ENCODE measurements around the gene GSTA4.

GSTA4 gene, protein sequence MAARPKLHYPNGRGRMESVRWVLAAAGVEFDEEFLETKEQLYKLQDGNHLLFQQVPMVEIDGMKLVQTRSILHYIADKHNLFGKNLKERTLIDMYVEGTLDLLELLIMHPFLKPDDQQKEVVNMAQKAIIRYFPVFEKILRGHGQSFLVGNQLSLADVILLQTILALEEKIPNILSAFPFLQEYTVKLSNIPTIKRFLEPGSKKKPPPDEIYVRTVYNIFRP

DNA sequence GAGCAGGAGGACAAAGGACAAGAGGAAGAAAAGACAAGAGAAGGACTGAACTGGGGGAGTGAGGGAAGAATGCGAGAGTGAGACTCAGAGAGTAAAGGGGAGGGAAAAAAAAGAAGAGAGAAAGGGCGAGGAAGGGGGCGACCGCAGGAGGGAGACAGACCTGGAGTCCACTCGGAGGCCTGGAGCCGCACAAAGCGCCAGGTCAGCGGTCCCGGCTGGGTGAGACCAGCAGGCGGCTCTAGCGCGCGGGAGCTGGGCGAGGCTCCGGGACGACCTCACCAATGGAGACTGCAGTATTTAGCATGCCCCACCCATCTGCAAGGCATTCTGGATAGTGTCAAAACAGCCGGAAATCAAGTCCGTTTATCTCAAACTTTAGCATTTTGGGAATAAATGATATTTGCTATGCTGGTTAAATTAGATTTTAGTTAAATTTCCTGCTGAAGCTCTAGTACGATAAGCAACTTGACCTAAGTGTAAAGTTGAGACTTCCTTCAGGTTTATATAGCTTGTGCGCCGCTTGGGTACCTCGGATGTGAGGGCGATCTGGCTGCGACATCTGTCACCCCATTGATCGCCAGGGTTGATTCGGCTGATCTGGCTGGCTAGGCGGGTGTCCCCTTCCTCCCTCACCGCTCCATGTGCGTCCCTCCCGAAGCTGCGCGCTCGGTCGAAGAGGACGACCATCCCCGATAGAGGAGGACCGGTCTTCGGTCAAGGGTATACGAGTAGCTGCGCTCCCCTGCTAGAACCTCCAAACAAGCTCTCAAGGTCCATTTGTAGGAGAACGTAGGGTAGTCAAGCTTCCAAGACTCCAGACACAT, at the start of gene GSTA4:
Gene GSTA4 (minus strand): TSS at position 196 of the 824 bp plus-strand sequence. CDS start 1,041 bp downstream, outside the sequence.
- peak; percentile 92 for DNase-seq

DNA sequence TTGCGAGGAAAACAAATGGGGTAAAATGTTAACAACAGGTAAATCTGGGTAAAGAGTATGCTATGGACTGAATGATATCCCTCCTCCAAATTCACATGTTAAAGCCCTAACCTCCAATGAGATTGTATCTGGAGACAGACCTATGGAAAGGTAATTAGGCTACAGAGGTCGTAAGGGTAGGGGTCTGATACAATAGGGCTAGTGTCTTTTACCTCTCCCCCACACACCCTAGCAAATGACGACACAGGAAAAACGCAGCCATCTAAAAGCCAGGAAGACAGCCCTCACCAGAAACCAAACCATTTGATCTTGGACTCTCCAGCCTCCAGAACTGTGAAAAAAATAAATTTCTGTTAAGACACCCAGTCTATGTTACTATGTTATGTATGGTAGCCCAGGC, 49.5 kb upstream of the GSTA4 start:
- DNase-seq, result no peak

DNA sequence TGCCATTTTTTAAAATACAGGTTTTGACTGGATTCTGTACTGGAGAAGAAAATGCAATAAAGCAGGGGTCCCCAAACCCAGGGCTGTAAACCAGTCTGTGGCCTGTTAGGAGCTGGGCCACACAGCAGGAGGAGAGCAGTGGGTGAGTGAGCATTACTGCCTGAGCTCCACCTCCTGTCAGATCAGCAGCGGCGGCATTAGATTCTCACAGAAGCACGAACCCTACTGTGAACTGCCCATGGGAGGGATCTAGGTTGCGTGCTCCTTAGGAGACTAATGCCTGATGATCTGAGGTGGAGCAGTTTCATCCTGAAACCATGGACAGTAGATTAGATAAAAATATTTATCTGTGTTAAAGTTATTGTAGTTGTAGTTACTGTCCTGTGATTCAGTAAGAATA, 49.0 kb upstream of the GSTA4 start:
- no peak for DNase-seq

DNA sequence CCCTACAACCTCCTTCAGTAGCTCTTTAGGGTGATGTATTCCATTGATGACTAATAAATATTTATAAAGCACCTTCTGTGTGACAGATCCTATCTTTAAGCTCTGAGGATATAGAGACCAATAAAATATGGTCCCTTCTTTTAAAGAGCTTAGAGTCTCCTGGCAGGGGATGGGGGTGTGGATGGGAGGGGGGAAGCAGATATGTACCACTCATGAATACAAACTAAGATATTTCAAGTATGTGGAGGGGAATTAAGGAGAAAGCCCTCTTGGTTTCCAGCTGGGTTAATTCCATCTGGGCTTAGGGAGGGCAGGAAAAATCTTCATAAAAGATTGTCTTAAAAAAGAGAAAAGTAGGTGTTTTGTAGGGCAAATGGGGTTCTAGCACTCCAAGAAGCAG, 48.5 kb upstream of the GSTA4 start:
- DNase-seq, result no peak

DNA sequence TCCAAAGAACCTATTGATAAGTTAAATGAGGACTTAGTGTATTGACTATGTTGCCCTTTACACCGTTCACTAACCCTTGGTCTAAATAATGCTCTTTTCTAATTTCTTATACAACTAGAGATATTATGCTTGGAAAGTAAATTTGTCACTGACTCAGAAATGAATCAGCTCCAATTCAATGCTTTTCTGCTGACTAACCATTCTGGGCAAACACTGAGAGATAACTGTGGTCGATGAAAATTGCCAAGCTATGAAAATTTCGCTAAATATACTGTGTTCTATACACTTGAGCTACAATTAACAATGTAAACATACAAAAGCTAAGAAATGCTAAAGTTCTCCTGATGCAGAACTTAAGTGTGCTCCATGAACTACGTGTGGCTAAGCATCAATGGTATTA, 47.0 kb upstream of the GSTA4 start:
- no peak for DNase-seq

DNA sequence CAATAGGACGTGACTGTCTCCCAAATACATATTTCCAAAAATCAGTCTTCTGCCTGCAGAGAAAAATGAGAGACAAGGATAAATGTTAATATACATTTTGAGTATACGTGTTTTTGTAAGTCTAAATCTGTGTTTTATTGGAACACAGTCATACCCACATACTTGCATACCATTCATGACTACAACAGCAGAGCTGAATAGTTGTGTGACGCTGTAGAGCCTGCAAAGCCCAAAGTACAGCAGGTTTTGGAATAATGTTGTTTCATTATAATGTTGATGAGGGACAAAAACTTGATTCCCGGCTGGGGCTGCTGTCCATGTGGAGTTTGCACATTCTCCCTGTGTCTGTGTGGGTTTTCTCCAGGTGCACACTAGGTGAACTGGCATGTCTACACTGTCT, 46.3 kb upstream of the GSTA4 start:
- DNase-seq, result no peak

DNA sequence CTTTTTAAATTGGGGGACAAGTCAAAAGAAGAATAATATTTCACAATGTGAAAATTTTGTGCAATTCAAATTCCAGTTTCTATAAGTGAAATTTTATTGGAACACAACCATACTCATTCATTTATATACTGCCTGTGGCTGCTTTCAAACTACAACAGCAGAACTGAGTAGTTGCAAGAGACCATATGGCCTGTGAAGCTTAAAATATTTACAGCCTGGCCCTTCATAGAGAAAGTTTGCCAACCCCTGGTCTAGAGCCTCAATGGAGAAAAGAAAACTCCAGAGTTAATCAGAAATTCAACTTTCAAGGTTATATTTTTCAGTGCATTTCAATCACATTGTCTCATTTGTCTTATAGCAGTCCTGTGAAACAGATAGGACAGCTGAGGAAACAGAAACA, 43.5 kb upstream of the GSTA4 start:
- no peak for DNase-seq

DNA sequence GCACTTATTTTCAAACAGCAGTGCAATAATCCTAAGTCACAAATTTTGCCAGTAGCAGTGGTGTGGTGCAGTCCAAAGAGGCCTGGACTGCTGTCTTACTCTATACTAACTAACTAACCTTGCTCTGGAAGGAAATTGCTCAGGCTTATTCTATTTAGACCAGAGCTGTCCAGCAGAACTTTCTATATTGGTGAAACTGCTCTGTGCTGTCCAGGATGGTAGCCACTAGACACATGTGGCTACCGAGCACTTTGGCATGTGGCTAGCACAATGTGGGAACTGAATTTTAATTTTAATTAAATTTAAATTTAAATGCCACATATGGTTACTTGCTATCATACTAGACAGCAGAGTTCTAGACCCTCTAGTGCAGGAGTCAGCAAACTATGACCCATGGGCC, 43.1 kb upstream of the GSTA4 start:
- no peak for DNase-seq

DNA sequence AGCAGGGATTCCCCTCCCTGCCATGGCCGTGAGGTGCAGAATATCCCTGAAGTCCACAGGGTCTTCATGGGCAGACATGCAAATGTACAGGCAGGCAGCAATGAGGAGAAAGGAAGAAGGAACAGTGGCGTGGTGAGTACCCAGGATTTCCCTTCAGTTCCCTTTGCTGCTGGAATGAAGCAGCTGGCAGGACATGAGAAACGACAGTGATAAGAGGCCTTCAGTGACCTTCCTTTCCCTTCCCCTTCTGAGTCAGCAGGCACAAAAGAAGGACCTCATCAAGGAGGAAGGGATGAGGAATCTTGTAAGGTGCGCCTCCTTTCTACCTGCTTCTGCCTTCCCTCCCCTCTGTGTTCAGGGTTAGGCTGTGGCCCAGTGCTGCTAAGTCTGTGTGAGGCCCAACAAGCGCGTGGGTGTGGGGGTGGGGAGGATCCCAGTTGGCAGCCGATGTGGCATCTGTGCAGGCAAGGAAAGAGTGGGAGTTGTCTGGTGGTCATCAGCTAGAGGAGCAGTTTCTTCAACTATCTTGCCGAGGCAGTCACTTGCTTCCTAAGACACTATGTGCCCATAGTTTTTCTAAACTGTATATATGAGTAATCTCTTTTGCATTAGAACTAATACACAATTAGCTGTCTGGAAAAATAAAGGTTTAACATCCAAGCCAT, 40.6 kb upstream of the GSTA4 start:
- DNase-seq, result no peak

DNA sequence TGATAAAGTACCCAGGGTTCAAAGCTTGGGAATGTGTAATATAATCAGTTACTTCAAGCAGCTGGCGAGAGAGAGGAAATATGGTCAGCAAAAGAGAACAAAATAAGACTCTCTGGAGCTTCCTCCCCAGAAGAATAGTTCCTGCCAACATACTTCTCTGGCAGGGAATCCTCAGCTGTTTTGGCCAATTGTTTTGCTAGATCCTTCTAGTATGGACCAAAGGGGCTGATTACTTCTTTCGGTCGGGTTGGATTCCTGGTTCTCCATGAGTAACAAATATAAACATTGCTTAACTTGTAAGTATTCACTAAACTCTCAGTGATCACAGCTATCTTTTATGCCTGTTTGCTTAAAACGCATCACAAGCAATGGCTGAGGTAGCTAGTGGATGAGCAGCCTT, 38.7 kb upstream of the GSTA4 start:
- no peak for DNase-seq

DNA sequence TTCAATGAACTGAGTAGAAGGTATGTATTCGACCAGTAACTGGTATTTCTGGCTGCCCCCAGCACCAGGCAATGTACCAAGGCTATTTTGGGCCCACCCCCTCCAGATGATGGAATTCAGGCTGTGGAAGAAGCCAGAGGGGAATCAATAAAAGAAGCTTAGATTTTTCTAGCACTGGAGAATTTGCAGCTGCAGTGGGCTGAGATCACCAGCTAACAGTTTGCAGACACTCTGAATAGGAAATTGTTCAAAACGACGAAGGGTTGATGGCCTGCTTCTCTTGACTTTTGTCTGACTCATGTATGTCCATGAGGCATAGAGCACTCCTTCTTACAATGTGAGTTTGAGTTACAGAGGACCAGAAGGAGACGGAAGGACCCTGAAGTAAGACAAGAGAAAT, 37.8 kb upstream of the GSTA4 start:
- DNase-seq, result no peak

DNA sequence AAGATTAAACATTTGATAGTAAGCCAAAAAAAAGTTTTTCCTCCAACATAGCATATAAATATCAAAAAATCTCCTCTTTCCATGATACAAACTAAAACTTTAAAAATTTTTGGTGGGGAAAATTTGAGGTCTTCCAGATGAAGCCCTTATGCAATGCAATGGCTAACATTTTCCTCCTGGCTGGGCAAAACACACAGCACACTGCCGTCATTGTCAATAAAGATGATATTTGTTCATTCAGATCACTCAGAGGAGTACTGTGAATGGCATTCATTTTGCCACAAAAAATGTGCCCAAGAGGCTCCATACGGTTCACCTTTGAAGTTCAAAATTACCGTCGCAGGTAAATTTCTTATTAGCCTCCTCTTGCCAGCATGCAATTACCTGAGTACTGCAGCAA, 36.2 kb upstream of the GSTA4 start:
- DNase-seq, result no peak

DNA sequence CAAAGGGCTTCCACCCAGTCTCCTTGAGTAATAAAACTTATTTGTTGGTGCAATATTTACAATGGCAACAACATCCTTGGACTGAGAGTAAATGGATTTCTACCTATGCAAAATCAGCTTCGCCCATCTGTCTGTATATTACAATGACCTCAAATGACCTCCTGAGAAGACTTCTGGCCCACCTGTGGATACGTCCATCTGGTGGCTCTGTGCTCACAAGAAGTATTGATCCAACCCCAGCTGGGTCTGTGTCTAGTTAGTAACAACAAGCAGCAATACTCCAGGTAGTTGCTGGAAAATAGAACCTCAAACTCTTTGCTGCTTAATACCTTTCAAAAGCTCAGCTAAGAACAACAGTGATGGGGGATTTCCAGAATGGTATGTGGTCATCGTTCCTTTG, 34.7 kb upstream of the GSTA4 start:
- DNase-seq, result no peak

DNA sequence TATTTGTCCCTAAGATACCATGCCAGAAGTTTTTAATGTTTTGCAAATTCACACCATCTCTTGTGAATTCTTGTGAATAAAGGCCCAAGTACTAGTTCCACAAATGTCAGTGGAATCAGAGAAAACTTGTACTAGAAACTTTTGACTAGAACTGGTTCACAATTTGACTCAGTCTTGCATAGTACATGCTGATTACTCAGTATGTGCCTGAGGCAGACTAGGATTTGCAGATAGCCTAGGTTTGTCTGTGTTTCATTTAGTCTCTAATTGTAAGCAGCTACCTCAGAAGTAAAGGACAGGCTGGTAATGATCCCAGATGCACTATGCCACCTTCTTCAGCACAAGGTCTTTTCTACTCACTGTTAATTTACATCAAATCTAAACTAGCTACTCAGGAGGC, 34.2 kb upstream of the GSTA4 start:
- DNase-seq, result no peak

DNA sequence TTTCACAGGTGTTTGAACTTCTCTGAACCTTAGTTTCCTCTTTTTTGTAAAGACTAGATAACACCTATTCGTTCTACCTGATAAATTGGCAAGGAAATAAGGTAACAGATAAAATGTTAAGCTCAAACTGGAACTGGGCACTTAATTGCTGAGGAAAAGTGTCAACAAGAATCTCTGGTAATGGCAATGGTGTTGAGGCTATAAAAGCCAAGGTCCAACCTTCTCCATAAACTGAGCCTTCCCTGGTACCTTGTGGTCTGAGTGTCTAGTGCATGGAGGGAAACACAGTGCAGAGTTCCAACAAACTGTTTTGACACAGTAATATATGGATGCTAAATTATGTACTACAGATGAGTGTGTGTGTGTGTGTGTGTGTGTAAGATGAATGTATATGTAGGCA, 33.4 kb upstream of the GSTA4 start:
- DNase-seq, result no peak

DNA sequence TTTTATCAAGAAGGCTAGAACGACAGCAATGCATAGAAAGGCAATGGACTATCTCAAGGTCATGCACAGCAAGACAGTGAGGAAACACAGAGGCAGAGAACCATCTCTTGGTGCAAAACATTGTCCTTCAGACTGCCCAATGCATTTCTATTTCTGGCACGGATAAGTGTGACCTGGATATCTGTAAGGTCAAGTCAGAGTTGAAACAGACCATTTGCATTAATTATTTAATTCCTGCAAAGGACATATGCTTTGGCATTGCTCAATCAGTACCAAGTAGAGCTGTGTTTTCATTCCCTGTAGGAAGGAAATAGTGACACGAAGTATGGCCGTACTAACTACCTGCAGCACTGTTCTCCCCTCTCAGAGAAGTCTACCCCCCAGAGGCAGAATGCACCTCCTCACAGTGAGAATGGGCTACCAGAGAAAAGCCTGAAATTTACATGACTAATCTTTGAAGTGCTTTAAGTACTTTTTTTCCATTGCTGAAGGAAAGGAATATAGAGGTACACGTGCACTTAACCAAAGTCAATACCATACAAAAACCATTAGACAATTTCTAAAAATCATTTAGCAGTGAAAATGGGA, 32.1 kb upstream of the GSTA4 start:
- DNase-seq, result no peak

DNA sequence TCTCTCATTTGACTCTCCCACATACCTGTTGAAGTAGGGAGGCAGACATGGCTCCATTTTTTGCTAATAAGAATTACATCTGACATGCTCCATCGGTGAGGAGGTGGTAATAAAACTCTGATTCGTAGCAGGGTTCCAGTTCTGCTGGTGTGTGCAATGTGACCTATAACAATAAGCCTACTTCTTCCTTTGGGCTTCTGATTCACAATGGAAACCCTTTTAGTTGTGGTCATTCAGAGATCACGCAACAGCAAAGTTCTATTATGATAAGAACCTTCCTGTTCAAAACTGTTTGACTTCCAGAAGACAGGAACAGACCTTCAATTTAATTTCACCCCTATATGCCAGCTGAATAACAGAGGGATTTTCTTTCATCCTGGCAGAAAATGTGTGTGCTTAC, 31.4 kb upstream of the GSTA4 start:
- no peak for DNase-seq

DNA sequence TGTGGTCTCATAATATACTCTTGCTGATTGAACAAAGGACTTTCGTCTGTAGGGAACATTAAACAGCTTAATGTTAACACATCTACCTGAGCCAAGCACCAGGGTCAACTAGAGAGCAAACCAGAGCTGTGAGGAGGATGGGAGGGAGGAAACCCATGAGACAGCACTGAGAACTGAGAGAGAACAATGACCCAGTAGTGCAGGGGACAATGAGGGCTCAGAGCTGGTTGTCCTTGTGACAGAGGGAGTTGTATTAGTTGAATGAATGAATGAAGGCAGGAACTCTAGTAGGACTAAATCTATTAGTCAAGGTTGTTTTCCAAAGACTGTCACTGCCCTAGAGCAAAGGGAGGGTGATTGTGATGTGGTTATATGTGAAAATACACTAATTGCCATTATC, 28.2 kb upstream of the GSTA4 start:
- DNase-seq, result no peak

DNA sequence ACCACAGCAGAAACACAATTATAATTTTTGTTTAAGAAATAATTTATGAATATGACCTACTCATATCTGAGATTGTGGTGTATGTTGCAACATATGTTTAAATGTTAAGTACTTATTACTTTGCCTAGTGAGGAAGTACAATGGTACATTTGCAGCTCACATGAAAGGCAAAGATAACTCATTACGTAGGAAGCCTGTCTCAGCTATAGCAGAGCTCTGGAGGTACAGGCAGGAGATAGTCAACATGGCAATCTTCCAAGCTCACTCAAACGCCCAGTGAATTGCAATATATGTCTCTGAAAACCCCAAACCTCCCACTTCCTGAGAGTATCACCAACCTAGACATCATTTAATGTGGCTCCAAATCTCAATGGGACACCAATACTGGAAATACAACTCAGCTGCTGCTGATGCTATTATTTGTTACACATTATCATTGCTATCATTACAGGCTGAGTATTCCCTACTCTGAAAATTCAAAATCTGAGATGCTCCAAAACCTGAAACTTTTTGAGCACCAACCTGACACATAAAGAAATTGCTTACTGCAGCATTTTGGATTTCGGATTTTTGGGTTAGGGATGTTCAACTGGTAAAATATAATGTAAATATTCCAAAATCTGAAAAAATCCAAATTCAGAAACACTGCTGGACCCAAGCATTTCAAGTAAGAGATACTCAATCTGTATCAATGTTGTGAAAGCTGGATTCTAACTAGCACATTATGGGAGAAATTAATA, 25.1 kb upstream of the GSTA4 start:
- DNase-seq, result no peak

DNA sequence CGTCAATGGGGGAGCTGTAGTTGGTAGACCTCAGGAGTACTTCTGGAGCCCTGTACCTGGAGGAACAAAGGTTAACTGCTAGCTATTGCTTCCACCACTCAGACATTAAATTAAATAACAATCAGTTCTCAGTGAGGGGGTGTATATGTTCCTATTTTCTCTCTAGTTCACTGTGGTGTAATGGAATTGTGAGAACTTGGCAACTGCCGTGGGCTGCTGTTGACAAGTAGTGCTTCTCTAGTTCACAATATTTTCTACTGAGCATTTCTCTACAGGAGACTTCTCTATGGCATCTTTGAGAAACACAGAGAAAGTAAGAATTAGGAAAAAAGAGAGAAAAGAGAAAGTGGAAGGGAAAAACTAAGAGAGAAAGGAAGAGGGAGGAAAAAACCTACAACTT, 23.4 kb upstream of the GSTA4 start:
- no peak for DNase-seq

DNA sequence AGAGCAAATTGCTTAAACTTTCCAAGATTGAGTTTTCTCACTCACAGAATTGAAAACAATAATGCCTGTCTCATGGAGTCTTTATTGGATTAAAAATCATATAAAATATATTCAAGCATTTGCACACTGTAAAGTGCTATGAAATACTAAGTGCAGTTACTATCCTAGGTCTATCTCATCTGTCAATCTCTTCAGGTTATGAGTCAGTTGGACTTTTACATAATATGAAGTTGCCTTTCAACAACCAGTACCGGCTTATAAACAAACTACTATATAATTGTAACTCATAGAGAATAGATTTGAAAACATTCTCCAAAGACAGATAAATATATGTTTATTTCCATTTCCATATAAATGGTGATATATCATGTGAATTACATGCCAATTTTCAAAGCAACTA, 20.4 kb upstream of the GSTA4 start:
- no peak for DNase-seq

DNA sequence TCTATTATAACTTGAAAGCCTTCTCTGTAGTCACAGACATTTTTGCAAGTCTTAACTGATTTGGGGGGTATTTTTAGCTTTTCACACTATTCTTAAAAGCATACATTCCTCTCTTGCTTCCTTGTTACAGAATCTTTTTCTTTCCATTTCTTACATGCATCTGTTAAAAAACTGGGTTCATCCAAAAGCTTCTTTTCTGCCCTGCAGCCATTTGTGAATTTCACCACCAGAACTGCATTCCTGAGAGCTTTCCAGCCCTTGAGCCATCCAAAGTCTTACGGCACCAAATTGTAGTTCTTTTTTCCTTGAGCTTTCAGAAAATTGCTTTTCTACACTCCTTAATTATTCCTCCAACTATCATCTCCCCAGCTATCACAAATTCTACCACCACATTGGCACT, 19.7 kb upstream of the GSTA4 start:
- DNase-seq, result no peak

DNA sequence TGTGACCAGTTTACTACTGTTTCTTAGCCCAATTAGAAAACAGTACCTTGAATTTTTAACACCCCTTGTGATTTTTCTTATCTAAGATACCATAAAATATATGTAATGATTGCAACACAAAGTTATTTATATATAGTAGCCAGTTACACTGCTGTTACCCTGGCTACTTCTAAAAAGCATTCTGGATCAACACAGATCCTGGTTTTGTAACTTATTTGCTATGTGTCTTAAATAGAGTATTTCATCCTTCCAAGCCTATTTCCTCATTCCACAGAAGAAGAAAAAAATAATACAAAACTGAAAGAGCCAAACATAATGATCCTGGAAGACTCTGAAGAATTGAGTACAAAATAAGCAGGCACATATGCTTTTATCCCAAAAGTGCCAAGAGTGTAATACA, 19.0 kb upstream of the GSTA4 start:
- no peak for DNase-seq

Measured in CD4-positive, alpha-beta T cell treated with Interleukin-12 subunit alpha and Interleukin-12 subunit beta, for 1 hour (primary cell).